ENCODE data around the gene UGT1A4. TPM values are rescaled to one million over a fixed set of nuclear protein-coding genes. Genes with fewer than 3 reads are reported as not detected.

The UGT1A4 gene
- total RNA-seq, 2 donors from 2014 or later: not detected

GRCh38 chr2:233772583-233772982 is 54.0 kb downstream of the UGT1A4 start:
- intact Hi-C loops (cut with DNase I): no loop called here
- DNase-seq (ENCODE audit: low spot score): no peak

- no peak for DNase-seq (ENCODE audit: low spot score)
- intact Hi-C loops (cut with DNase I): no loop called here
Measured at GRCh38 chr2:233773854-233774253, 55.3 kb downstream of the UGT1A4 start.

- intact Hi-C loops (cut with DNase I): no loop called here
- no peak for DNase-seq (ENCODE audit: low spot score)
Measured at GRCh38 chr2:233775414-233775813, 56.9 kb downstream of the UGT1A4 start.

GRCh38 chr2:233778030-233778429 is 59.5 kb downstream of the UGT1A4 start, which contains the start of gene MROH2A:
TSS of gene MROH2A (plus strand) at chr2:233778330. CDS start at chr2:233779359, 1,029 bp downstream.
- DNase-seq (ENCODE audit: low spot score): no peak
- intact Hi-C loops (cut with DNase I): no loop called here

GRCh38 chr2:233779722-233780121 is 61.2 kb downstream of the UGT1A4 start:
- DNase-seq (ENCODE audit: low spot score): no peak
- intact Hi-C loops (cut with DNase I): no loop called here

- no peak for DNase-seq (ENCODE audit: low spot score)
- intact Hi-C loops (cut with DNase I): no loop called here
Measured at GRCh38 chr2:233780771-233781170, 62.2 kb downstream of the UGT1A4 start.

- no peak for DNase-seq (ENCODE audit: low spot score)
Measured at GRCh38 chr2:233789554-233789953, 71.0 kb downstream of the UGT1A4 start.

DNA sequence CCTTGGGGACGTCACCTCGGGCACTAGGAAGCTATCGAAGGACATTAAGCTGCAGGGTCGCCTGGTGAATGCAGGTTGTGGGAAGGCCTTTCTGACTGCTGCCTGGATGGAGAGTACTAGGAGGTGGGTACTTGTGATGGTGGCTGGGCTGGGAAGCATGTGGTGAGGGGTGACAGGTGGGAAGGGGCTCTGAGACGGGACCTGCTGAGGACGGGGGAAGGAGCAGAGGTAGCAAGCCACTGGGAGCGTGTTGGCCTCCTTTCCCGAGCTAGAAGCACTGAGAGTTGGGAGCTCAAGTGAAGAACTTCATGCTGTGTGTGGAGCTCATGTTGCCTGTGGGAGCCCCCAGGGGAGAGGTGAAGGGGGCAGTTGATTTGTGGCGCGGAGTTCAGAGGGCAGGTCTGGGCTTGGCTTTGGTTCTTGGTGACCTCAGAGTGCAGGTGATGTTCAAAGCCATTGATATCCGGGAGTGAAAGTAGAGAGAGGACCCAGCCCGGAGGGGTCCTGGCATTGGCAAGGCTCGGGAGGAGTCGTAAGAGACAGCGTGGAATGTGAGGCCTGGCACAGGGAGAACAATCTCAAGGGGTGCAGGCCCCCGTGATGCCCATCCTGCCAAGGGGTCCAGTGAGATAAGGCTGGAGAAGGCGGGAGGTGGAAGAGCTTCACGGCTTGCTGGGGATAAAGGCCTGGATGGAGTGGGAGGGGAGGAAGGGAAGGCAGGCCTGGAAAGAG is 72.8 kb downstream of the UGT1A4 start:
- no peak for DNase-seq (ENCODE audit: low spot score)

More at GRCh38 chr2:233789554-233789953, 71.0 kb downstream of the UGT1A4 start:
- intact Hi-C loops (cut with DNase I): no loop called here

GRCh38 chr2:233791883-233792329 is 73.4 kb downstream of the UGT1A4 start:
- no peak for DNase-seq (ENCODE audit: low spot score)
- intact Hi-C loops (cut with DNase I): loop anchor here in 1 of 2 donors (5.0 kb wide), 1 partner anchor 285 kb away; no protein-coding TSS in a partner anchor

More for the DNA sequence above, 72.8 kb downstream of the UGT1A4 start:
- intact Hi-C loops (cut with DNase I): loop anchor here in 1 of 2 donors (5.0 kb wide), 1 partner anchor 286 kb away; no protein-coding TSS in a partner anchor

DNA sequence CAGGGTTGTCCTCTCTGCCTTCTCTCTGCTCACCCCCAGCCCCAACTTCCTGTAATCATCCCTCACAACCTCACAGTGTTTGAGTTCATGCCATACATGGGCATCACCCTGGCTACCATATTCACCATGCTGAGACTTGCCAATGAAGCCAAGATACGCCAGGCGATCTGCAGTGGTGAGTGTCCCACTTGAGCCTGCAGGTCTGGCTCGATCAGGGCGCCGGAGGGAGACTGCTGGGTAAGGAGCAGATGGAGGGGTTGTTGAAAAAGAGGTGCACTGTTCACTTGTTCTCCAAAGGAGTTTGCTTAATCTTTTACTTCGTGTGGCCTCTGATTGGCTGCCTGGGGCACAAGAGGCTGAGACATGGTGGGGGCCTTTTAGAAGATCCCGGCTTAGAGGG is 74.2 kb downstream of the UGT1A4 start:
- no peak for DNase-seq (ENCODE audit: low spot score)
- intact Hi-C loops (cut with DNase I): loop anchor here in 1 of 2 donors (5.0 kb wide), 1 partner anchor 285 kb away; no protein-coding TSS in a partner anchor

DNA sequence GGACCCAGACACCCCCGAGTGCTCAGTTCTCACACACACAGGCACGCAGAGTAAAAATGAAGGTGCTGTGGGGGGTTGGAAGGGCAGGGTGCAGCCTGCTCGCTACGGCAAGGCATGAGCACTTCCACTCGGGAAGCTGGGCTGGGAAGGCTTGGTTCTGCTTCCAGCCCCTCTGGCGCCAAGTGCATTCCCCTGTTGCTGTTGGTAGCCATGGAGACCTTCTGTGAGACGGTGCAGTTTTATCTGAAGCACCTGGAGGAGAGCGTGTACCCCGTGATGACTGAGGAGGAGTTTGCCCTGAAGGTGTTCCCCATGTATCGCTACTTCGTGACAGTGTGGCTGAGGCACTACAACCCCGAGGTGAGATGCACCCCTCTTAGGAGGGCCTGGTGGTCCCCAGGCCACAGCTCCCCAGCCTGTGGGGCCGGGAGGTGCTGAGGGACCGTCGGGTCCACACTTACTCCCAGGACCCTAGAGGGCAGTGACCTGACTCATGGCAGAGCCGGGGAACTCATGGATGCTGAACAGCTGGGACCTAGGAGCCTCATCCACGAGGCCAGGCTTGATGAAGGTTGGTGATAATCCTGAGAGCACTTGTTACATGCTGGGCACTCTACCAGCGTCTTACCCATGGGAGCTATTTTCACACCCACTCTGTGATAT is 75.1 kb downstream of the UGT1A4 start:
- intact Hi-C loops (cut with DNase I): loop anchor here in 1 of 2 donors (5.0 kb wide), 1 partner anchor 284 kb away; no protein-coding TSS in a partner anchor

DNA sequence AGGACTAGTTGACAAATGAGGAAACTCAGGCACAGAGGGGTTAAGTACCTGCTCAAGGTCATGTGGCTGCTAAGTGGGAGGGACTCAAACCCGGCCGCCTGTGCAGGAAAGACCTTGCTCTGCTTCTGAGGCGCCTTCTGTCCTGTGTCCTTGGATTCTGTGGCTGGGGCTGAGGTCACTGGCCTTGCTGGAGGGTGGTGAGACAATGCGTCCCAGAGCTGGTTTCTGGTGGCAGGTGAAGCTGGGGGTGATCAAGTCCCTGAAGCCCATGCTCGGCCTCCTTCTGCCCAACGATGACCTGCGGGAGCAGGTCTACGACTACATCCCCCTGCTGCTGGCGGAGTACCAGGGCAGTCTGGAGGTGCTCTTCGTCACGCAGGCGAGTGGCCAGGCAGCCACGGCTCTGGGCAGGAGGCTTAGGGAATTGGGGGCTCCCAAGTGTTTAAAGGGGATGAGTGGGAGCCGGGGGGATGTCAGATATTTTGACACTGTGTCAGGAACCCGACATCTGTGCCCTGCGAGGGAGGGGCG is 75.7 kb downstream of the UGT1A4 start:
- no peak for DNase-seq (ENCODE audit: low spot score)
- intact Hi-C loops (cut with DNase I): loop anchor here in 1 of 2 donors (5.0 kb wide), 1 partner anchor 283 kb away; no protein-coding TSS in a partner anchor

More for the DNA sequence above, 75.1 kb downstream of the UGT1A4 start:
- no peak for DNase-seq (ENCODE audit: low spot score)

DNA sequence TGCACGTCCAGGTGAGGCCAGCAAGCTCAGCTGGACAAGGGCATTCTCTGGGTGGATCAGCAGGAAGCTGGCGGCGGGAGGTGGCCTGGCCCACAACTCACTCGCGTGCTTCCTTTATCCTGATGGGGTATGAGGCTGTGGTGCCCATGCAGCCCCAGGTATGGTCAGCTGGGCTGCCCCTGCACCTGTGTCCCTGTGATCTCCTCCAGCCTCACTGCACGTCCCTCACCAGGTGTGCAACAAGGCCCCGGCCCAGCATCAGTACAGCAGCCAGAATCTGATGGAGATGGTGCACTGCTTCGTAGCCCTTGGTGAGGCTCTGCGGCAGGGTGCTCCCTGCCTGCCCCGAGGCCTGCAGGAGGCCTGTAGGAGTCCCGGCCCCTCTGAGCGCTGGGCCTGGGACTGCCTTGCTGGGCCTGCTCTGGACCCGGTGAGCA is 77.2 kb downstream of the UGT1A4 start:
- intact Hi-C loops (cut with DNase I): no loop called here
- peak; percentile 67 for DNase-seq (ENCODE audit: low spot score)

DNA sequence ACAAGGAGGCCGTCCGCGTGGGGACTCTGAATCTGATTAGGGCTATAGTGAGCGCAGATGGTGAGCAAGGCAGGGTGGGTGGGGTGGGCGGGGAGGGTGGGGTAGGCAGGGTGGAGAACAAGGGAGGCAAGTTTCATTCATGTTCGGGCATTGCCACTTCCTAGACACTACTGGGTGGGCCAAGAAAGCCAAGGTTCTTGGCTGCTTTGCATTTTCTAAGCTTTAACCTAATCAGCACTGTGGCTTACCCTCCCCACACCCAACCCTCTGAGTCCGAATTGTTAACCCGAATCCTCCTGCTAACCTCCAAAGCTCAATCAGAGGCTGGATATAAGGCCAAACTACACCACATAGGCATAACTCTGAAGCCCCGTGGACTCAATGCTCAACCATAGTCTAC is 77.7 kb downstream of the UGT1A4 start:
- intact Hi-C loops (cut with DNase I): no loop called here

GRCh38 chr2:233798335-233799086 is 80.0 kb downstream of the UGT1A4 start:
- peak; percentile 62 for DNase-seq (ENCODE audit: low spot score)
- intact Hi-C loops (cut with DNase I): no loop called here

More for the DNA sequence above, 77.7 kb downstream of the UGT1A4 start:
- no peak for DNase-seq (ENCODE audit: low spot score)

GRCh38 chr2:233799087-233799665 is 80.6 kb downstream of the UGT1A4 start:
- intact Hi-C loops (cut with DNase I): no loop called here
- no peak for DNase-seq (ENCODE audit: low spot score)

DNA sequence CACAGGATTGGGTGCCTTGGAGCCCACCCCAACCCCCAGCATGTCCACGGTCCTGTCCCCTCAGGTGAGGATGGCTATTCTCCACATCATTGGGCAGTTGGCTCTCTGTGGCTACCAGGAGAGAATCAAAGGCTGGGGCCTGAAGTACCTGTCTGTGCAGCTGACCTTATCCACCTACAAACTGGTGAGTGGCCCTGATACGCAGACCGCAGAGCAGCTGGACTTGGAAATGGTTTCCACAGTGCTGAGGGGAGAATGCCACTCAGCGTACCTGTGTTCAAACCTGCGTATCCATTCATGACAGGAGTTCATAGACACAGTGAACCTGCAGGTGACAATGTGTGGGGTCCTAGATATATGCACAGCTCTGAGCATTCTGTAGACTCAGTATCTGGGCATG is 81.2 kb downstream of the UGT1A4 start:
- peak; percentile 42 for DNase-seq (ENCODE audit: low spot score)
- intact Hi-C loops (cut with DNase I): loop anchor here in 1 of 2 donors (10.0 kb wide), 1 partner anchor 155 kb away; no protein-coding TSS in a partner anchor

DNA sequence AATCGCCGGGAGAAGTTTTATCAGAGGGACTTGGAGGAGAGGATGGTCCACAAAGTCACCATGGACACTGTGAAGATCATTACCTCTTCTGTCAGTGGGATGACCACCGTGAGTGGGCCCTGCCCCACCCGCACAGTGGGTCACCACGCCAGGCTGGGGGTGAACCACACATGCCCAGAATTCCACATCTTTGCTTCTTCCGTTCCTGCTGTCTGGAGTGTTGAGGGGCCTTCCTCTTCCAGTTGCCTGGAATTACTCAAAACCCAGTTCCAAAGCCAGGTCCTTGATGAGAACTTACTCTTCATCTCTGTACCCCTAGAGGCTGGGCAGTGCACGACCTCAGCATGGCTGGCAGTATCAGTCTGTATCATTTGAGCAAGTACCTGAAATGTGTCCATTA is 81.7 kb downstream of the UGT1A4 start:
- intact Hi-C loops (cut with DNase I): loop anchor here in 1 of 2 donors (10.0 kb wide), 1 partner anchor 155 kb away; no protein-coding TSS in a partner anchor
- DNase-seq (ENCODE audit: low spot score): no peak
